SU-DHL-6 (cell line): ENCODE measurements around the gene MPHOSPH6.
"Not testable (repeated sequence)": the region's sequence is repeated elsewhere in the genome, so short reads cannot be mapped to it uniquely, and the experiment has no call there.

Experiments
- H2AFZ ChIP-seq: fragments of 200-600 bp; sonication (generic); 2 replicates; pipeline ENCODE4 v1.6.1; 2014; ENCODE audit warnings: low read depth, mild to moderate bottlenecking, moderate library complexity, mixed read lengths, antibody characterized with exemption, low read length; ENCODE audit not compliant: severe bottlenecking
- H3F3A ChIP-seq: fragments of 200-600 bp; shearing (Covaris generic); 2 replicates; pipeline ENCODE4 v1.6.0; 2016; ENCODE audit warnings: antibody characterized with exemption, mild to moderate bottlenecking; ENCODE audit not compliant: insufficient read depth
- H3K27ac ChIP-seq: fragments of 200-600 bp; sonication (generic); 2 replicates; pipeline ENCODE4 v1.5.1; 2016; ENCODE audit warnings: low read depth, mild to moderate bottlenecking, low read length, moderate library complexity, mixed read lengths
- H3K27me3 ChIP-seq: fragments of 200-600 bp; sonication (generic), shearing (Covaris generic); 2 replicates; pipeline ENCODE4 v1.6.0; 2014; ENCODE audit warnings: mild to moderate bottlenecking, low read length
- H3K36me3 ChIP-seq: fragments of 200-600 bp; sonication (generic); 2 replicates; pipeline ENCODE4 v1.6.1; 2014; ENCODE audit warnings: mild to moderate bottlenecking, low read length, mixed read lengths
- H3K4me2 ChIP-seq: fragments of 300-600, 200-600 bp; shearing (Covaris generic), sonication (generic); 2 replicates; pipeline ENCODE4 v1.6.0; 2014; ENCODE audit warnings: low read length, low read depth, mild to moderate bottlenecking; ENCODE audit not compliant: poor library complexity, severe bottlenecking
- H3K4me3 ChIP-seq: fragments of 200-600 bp; sonication (generic); 2 replicates; pipeline ENCODE4 v1.5.1; 2014; ENCODE audit warnings: antibody characterized with exemption, low read length, mild to moderate bottlenecking, mixed read lengths; ENCODE audit not compliant: insufficient read depth, poor library complexity, severe bottlenecking
- H3K79me2 ChIP-seq: fragments of 200-600 bp; sonication (generic); 2 replicates; pipeline ENCODE4 v1.6.1; 2014; ENCODE audit warnings: mild to moderate bottlenecking, low read length, moderate library complexity; ENCODE audit not compliant: insufficient read depth
- H3K9ac ChIP-seq: fragments of 200-600 bp; sonication (generic); 2 replicates; pipeline ENCODE4 v1.7.0; 2014; ENCODE audit warnings: mild to moderate bottlenecking, low read length
- H3K9me2 ChIP-seq: fragments of 200-600 bp; sonication (generic); replicated peaks from 2 replicates; pipeline ENCODE4 v1.6.1; 2014; ENCODE audit warnings: low read length; ENCODE audit not compliant: insufficient read depth
- H3K9me3 ChIP-seq: fragments of 200-600 bp; sonication (generic); 2 replicates; pipeline ENCODE4 v1.6.1; 2014; ENCODE audit warnings: low read length, mixed read lengths; ENCODE audit not compliant: insufficient read depth
- H4K20me1 ChIP-seq: fragments of 200-600 bp; sonication (generic); 2 replicates; pipeline ENCODE4 v1.6.1; 2014; ENCODE audit warnings: low read depth, mild to moderate bottlenecking, antibody characterized with exemption, low read length, moderate library complexity, mixed read lengths
- EZH2phosphoT487 ChIP-seq: fragments of 200-600 bp; sonication (generic), shearing (Covaris generic); conservative IDR thresholded peaks from 2 replicates; pipeline ENCODE4 v1.6.1; 2018; ENCODE audit warnings: mild to moderate bottlenecking, antibody characterized with exemption, low read length, moderate library complexity, mixed read lengths
- TF ChIP-seq, protein P1 (sequence below): fragments of 200-600 bp; sonication (generic); IDR thresholded peaks from one replicate; pipeline ENCODE4 v1.5.1; 2017; ENCODE audit warnings: antibody characterized with exemption, mild to moderate bottlenecking, low read length, moderate library complexity; ENCODE audit not compliant: insufficient read depth, poor library complexity, severe bottlenecking

The MPHOSPH6 gene

DNA sequence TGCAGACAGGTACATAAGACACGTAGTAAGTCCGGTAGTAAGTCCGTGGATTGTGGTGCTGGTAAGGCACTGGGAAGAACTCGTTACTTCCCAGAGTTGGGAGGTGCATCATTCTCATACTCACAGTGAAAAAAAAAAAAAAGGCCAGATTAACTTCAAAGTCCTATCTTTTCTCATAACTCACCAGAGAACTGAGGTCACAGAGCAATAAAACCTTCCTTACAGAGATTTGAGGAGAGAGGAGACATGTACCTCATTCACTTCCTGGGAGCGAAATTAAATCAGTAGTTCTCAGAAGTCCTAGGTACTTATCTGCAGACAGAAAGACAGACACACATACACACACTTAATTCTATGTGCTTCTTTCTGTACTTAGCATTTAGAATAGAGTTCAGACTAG is 22.5 kb downstream of the MPHOSPH6 start:
- Histone ChIP-seq H3K9ac (no peak overlapping the region), H3K27me3 (no peaks in the 10 kb centered on the region), H3K4me2 (no peak overlapping the region), H4K20me1 (no peaks in the 10 kb centered on the region), H3K9me2 (no peaks in the 10 kb centered on the region), H3K79me2 (no peaks in the 10 kb centered on the region), H3F3A (no peaks in the 10 kb centered on the region), H3K27ac (no peak overlapping the region), H3K9me3 (no peaks in the 10 kb centered on the region), H3K4me3 (no peak overlapping the region), H3K36me3 (peaks cover 4% of the 10 kb centered on the region; the same call in 1 of the 2 replicates), H2AFZ (no peak overlapping the region)
- TF ChIP-seq, protein P1, sequence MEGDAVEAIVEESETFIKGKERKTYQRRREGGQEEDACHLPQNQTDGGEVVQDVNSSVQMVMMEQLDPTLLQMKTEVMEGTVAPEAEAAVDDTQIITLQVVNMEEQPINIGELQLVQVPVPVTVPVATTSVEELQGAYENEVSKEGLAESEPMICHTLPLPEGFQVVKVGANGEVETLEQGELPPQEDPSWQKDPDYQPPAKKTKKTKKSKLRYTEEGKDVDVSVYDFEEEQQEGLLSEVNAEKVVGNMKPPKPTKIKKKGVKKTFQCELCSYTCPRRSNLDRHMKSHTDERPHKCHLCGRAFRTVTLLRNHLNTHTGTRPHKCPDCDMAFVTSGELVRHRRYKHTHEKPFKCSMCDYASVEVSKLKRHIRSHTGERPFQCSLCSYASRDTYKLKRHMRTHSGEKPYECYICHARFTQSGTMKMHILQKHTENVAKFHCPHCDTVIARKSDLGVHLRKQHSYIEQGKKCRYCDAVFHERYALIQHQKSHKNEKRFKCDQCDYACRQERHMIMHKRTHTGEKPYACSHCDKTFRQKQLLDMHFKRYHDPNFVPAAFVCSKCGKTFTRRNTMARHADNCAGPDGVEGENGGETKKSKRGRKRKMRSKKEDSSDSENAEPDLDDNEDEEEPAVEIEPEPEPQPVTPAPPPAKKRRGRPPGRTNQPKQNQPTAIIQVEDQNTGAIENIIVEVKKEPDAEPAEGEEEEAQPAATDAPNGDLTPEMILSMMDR, result no peak
- TF ChIP-seq EZH2phosphoT487, result no peak

DNA sequence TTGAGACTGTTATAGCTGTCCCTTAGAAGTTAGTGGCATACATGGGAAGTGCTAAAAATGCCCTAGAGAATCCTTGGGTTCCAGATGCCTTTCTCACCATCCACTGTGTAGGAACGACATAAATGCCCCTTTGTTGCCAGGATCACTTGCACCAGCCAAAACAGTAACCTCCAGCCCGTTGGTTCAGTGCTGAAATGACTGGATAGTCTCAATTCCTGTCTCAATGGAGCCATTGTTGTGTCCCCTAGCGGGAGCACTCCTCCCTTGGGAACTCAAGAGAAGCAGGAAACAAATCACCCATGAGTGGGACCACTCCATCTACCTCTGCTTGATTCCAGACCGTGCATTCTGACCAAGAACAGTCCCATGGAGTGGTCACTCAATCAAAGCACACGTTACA is 23.1 kb downstream of the MPHOSPH6 start:
- TF ChIP-seq, protein P1, result no peak
- no peak for TF ChIP-seq EZH2phosphoT487
- H3K9me2 ChIP-seq, result no peaks in the 10 kb centered on the region
- no peak overlapping the region for H3K4me2 ChIP-seq
- H4K20me1 ChIP-seq, result no peaks in the 10 kb centered on the region
- no peaks in the 10 kb centered on the region for H3K27me3 ChIP-seq
- H3F3A ChIP-seq, result no peaks in the 10 kb centered on the region
- H3K36me3 ChIP-seq, result peaks cover 4% of the 10 kb centered on the region; the same call in 1 of the 2 replicates
- no peaks in the 10 kb centered on the region for H3K9me3 ChIP-seq
- no peak overlapping the region for H3K4me3 ChIP-seq
- no peaks in the 10 kb centered on the region for H3K79me2 ChIP-seq
- H3K9ac ChIP-seq, result no peak overlapping the region
- H2AFZ ChIP-seq, result no peak overlapping the region
- H3K27ac ChIP-seq, result no peak overlapping the region

DNA sequence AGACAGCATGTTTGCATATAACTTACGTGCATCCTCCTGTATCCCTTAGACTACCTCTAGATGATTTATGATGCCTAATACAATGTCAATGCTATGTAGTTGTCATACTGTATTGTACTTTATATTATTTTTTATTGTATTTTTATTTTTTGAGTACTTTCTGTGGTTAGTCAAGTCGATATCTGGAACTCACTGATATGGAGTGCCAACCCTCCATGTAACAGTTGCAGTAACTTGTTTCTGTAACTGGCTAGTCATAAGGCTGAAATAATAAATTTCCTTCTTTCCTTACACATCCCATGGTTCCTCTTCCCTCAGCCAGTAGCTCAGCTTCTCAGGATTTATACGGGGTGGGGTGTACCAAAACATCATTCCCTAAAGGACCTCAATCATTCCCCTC is 23.5 kb downstream of the MPHOSPH6 start:
- Histone ChIP-seq H3K4me2 (no peak overlapping the region), H3K79me2 (no peaks in the 10 kb centered on the region), H4K20me1 (no peaks in the 10 kb centered on the region), H3K4me3 (no peak overlapping the region), H3K9ac (no peak overlapping the region), H3K9me2 (no peaks in the 10 kb centered on the region), H3K27ac (no peak overlapping the region), H3F3A (no peaks in the 10 kb centered on the region), H3K36me3 (peaks cover 4% of the 10 kb centered on the region; the same call in 1 of the 2 replicates), H3K9me3 (no peaks in the 10 kb centered on the region), H3K27me3 (no peaks in the 10 kb centered on the region), H2AFZ (no peak overlapping the region)
- TF ChIP-seq EZH2phosphoT487, result no peak
- TF ChIP-seq, protein P1, result no peak

DNA sequence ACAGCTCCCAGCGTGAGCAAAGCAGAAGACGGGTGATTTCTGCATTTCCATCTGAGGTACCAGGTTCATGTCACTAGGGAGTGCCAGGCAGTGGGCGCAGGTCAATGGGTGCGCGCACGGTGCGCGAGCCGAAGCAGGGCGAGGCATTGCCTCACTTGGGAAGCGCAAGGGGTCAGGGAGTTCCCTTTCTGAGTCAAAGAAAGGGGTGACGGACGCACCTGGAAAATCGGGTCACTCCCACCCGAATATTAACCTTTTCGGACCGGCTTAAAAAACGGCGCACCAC is 30.8 kb downstream of the MPHOSPH6 start:
- not testable (repeated sequence) for H3K9ac ChIP-seq, H3K27me3 ChIP-seq, H3K9me3 ChIP-seq, H3K4me2 ChIP-seq, H3K9me2 ChIP-seq, H3K27ac ChIP-seq, H3K4me3 ChIP-seq, H3K36me3 ChIP-seq, H2AFZ ChIP-seq, H4K20me1 ChIP-seq, H3K79me2 ChIP-seq, H3F3A ChIP-seq
